ENCODE data around the gene TRAPPC8.
A peak's percentile ranks its signal among the peaks of the same experiment; 100 is the strongest.
"Not testable (repeated sequence)": the region's sequence is repeated elsewhere in the genome, so short reads cannot be mapped to it uniquely, and the experiment has no call there.

Gene TRAPPC8

DNA sequence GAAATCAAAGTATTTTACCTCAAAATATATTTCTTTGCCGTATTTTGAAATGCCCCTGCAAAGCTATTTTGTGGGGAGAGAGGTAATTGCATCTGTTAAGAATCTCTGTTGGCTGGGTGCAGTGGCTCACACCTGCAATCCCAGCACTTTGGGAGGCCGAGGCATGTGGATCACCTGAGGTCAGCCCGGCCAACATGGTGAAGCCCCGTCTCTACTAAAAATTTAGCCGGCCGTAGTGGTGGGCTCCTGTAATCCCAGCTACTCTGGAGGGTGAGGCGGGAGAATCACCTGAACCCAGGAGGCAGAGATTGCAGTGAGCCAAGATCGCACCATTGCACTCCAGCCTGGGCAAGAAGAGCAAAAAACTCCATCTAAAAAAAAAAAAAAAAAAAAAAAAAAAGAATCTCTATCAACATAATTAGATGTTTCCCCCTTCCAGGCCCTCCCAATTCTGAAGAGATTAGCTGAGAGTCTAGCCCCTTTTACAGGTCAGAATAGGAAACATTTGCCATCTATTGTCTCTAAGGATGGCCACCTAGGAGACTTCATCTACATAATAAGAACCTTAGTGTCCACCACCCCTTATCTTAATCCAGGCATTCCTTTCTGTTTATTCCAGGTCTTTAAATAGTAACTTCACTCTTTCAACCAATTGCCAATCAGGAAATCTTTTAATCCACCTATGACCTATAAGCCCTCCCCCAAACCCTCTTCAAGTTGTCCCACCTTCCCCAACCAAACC lies 3.5 kb upstream of the TRAPPC8 start:
- no peak for DNase-seq (ENCODE audit: low read depth in 2 of 3, low spot score in 2 of 3)

DNA sequence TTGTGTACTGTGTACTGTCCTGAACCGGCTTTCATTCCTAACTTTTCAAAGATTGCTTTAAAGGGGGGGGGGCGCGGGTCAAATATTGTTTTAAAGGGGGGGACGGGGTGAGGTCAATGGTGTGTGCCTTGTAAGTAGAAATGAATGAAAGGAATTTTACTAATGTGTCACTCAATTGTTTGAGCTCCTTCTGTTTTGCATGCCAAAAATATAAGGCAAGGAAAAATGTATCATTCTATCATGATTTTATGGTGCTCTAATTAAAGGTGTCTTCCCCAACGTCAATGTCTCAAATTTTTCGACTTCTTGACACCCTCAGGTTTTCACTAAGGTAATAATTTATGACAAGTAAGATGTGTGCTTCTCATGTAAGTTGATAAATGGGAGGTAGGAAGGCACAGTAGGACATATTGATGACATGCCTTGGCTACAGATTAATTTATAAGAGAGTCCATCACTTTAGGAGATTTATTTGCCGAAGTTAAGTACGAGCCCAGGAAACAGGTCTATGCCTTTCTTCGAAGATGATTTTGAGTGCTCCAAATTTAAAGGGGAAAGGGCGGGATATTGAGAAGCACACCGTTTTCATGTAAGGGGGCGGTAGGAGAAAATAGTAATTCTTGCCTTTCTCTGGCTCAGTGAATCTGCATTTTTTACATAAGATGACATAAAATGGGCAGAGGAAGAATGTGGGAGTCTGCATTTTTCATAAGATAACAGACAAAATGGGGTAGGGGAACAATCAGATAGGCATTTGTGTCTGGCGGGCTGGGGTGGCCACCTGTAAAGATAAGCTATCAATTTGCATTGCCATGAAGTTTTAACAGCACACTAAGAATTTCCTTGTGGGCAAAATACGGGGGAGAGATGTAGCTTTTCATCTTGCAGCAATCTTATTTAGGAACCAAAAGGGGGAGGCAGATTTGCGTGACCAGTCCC lies 1.2 kb upstream of the TRAPPC8 start:
- no peak for DNase-seq (ENCODE audit: low read depth in 2 of 3, low spot score in 2 of 3)

DNA sequence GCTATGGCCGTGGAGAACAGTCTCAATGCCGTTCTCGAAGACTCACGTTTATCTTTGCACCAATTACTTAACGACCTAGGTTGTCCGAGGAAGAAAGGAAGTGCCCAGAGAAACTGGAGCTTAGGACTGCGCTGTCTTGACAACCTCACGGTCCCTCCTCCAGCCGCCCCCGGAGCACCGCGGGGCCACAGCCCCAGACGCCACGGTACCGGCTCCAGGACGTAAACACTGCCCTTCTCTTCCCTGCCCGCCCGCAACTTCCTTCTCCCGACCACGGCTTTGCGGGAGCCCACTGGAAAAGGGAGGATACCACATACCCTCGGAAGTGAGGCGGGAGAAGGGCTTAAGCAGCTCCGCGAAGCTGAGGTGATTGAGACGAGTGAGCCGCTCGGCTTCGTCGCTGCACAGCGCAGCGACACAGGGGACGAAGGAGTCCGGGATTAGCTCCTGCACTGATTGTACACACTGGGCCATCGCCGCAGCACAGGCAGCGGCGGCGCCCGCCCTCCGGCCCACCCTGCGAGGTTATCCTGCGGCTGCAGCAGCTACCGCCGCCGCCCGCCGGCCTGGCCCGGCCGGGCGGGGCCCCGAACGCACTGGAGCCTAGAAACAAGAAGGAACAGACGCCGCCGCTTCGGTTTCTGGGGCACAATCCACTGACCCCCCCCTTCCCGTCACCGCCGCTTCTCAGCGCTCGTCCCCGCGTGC lies 483 bp downstream of the TRAPPC8 start:
- DNase-seq (ENCODE audit: low read depth in 2 of 3, low spot score in 2 of 3): peak in 2 of 3 experiments; percentile 11 to 17

DNA sequence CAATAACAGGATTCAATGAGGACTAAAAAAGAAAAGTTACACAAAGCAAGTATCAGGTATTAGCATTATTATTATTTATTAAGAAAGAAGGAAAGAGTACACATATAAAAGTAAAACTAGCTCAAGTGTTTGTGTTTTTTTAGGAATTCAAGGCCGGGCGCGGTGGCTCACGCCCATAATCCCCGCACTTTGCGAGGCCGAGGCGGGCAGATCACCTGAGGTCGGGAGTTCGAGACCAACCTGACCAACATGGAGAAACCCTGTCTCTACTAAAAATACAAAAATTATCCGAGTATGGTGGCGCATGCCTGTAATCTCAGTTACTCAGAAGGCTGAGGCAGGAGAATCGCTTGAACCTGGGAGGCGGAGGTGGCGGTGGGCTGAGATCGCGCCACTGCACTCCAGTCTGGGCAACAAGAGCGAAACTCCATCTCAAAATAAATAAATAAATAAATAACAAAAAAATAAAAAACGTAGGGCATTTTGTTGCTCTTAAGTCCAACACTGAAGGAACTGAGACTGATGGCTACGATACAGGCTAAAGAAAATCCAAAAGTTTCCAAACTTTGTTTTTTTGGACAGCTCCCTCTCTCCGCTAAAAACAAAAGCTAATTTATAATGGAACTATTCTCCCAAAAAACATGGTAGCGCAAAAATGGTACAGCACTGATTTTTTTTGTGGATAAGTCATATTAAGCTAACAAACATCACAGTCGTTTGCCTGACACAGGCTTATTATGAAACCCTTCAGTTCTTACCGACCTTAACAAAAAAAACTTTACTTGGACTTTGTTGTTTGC lies 1.7 kb downstream of the TRAPPC8 start:
- no peak for DNase-seq (ENCODE audit: low read depth in 2 of 3, low spot score in 2 of 3)

DNA sequence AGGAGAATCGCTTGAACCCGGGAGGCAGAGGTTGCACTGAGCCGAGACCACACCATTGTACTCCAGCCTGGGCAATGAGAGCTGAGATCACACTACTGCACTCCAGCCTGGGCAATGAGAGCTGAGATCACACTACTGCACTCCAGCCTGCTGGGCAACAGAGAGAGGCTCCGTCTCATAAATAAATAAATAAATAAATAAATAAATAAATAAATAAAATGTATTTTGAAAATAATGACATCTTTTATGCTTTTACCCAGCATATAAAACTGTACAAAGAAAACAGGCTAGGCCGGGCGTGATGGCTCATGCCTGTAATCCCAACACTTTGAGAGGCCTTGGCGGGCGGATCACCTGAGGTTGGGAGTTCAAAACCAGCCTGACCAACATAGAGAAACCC lies 8.2 kb downstream of the TRAPPC8 start:
- DNase-seq (ENCODE audit: low read depth in 2 of 3, low spot score in 2 of 3): not testable (repeated sequence)

DNA sequence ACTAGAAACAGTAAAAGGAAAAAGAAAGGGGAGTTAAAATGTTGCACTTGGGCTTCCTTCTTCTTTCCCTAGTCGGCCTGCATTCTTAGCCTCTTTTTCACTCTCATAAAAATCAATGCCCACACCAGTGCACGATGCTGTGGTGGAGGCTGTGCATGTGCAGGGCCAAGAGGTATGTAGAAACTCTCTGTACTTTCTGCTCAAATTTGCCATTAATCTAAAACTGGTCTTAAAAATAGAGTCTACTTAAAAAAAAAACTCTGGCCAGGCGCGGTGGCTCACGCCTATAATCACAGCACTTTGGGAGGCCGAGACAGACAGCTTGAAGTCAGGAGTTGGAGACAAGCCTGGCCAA lies 11.1 kb downstream of the TRAPPC8 start:
- no peak for DNase-seq (ENCODE audit: low read depth in 2 of 3, low spot score in 2 of 3)

DNA sequence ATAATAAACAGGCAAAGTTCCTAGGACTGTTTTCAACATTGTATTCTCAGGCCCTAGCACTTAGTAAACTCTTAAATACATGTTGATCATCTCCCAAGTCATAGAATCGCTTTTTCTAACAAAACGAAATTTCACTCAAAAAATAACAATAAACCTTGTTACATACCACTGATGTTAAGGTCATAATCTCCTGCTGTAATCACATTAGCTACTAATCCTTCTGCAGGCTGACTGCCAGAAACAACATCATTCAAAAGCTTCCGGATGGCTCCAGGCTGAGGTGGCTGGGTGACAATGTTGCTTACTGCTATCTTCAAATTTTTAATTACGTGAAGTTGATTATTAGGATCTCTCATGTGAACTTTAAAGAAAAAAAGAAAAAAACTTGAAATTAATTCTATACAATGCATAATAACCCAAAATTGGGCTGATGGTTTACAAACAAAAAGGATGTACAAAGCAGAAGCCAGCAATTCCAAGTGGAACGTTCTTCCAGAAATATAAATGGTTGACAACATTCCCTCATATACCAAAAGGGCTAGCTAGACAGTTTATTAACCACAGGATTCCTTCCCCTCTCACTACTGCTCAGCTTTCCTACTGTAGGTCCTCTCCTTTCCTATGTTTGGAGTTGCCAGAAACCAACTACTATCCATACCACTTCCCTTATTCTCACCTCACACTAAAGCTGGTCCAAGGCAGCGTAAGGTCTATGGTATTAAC lies 11.6 kb downstream of the TRAPPC8 start:
- no peak for DNase-seq (ENCODE audit: low read depth in 2 of 3, low spot score in 2 of 3)

DNA sequence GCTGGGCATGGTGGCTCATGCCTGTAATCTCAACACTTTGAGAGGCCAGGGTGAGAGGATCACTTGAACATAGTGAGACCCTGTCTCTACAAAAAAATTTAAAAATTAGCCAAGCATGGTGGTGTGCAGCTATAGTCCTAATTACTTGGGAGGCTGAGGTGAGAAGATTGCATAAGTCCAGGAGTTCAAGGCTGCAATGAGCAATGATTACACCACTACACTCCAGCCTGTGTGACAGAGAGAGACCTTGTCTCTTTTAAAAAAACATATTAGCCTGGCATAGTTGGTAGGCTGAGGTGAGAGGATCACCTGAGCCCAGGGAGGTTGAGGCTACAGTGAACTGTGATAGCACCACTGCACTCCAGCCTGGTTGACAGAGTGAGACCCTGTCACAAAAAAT lies 13.7 kb downstream of the TRAPPC8 start:
- no peak for DNase-seq (ENCODE audit: low read depth in 2 of 3, low spot score in 2 of 3)

DNA sequence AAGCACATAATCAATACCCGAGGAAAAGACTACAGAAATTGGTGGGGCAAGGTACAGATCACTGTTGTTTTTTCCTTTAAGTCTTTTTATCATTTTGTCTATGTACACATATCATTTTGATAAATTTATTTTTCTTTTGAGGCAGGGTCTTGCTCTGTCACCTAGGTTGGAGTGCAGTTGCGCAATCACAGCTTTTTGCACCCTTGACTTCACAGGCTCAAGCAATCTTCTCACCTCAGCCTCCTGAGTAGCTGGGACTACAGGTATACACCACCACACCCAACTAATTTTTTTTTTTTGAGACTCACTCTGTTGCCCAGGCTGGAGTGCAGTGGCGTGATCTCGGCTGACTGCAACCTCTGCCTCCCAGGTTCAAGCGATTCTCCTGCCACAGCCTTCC lies 15.9 kb downstream of the TRAPPC8 start:
- DNase-seq (ENCODE audit: low read depth in 2 of 3, low spot score in 2 of 3): not testable (repeated sequence)

DNA sequence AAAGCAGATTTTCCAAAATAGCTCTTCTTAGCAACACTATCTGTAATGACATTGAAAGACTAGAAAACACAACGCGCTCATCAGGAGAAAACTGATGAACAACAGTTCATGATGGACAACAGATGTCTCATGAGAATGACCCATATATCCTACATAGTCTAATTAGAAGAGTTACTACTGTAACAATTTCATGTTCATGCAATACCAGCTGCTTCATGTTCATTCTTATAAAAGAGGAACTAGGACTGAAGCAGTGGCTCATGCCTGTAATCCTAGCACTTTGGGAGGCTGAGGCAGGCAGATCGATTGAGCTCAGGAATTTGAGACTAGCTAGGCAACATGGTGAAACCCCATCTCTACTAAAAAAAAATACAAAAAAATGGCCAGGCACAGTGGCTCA lies 22.7 kb downstream of the TRAPPC8 start:
- no peak for DNase-seq (ENCODE audit: low read depth in 2 of 3, low spot score in 2 of 3)

DNA sequence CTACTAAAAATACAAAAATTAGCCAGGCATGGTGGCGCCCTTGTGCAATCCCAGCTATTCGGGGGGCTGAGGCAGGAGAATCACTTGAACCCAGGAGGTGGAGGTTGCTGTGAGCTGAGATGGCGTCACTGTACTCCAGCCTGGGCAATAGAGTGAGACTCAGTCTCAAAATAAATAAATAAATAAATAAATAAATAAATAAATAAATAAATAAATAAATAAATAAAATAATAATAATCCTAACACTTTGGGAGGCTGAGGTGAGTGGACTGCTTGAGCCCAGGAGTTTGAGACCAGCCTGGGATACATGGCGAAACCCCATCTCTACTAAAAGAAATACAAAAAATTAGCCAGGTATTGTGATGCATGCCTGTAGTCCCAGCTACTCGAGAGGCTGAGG lies 23.6 kb downstream of the TRAPPC8 start:
- not testable (repeated sequence) for DNase-seq (ENCODE audit: low read depth in 2 of 3, low spot score in 2 of 3)

DNA sequence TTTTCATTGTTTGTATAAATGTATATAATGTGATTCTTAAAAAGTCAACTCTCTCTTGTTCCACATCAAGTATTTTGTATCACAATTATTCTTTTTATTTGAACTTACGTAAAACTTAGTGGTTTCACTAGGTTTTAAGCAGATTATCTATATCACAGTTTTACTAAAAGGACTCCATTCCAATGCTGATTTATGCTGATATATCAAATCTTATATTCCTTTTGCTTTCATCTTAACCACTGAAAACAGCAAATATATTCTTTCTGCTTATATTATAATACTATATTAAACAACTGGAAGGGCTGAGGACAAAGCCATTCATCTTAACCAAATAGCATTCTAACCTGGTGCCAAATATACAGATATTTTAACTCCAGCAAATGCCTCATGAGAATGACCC lies 24.2 kb downstream of the TRAPPC8 start:
- no peak for DNase-seq (ENCODE audit: low read depth in 2 of 3, low spot score in 2 of 3)

DNA sequence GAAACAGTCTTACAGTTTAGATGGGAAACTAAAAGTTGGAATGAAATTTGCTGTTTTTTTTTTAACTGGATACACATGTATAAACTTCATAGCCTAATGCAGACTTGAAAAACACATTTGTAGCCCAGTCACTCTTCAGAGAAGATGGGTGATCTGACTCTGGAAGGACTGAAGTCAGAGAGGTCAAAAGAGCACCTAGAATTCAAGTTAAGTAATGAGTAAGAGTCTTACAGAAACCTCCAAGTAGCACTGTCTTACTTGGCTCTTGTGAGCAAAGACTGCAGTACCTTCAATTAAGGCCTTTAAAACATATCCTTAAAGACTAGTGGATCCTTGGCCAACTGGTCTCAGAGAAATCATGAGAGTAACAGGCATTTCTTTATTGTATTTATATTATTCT lies 41.9 kb downstream of the TRAPPC8 start:
- DNase-seq (ENCODE audit: low read depth in 2 of 3, low spot score in 2 of 3): no peak

DNA sequence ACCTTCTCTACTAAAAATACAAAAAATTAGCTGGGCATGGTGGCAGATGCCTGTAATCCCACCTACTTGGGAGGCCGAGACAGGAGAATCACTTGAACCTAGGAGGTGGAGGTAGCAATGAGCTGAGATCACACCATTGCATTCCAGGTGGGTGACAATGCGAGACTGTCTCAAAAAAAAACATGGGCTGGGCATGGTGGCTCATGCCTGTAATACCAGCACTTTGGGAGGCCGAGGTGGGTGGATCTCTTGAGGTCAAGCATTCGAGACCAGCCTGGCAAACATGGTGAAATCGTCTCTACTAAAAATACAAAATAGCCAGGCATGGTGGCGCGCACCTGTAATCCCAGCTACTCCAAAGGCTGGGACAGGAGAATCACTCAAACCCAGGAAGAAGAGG lies 43.2 kb downstream of the TRAPPC8 start:
- not testable (repeated sequence) for DNase-seq (ENCODE audit: low read depth in 2 of 3, low spot score in 2 of 3)

DNA sequence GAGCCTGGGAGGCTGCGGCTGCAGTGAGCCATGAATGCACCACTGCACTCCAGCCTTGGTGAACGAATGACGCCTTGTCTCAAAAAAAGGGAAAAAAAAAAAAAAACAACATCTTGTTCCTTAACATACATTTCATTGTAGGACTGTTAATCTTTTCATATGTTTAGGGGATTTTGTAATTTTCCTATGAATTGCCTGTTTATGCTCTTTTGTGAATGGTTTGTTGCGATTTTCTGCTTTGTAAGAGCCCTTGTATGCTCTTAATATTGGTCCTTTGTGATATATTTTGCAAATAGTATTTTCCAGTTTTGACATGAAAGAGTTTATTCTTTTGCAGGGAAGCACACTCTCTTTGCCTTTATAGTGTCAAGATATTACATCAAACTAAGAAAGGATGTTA lies 50.0 kb downstream of the TRAPPC8 start:
- DNase-seq (ENCODE audit: low read depth in 2 of 3, low spot score in 2 of 3): no peak

DNA sequence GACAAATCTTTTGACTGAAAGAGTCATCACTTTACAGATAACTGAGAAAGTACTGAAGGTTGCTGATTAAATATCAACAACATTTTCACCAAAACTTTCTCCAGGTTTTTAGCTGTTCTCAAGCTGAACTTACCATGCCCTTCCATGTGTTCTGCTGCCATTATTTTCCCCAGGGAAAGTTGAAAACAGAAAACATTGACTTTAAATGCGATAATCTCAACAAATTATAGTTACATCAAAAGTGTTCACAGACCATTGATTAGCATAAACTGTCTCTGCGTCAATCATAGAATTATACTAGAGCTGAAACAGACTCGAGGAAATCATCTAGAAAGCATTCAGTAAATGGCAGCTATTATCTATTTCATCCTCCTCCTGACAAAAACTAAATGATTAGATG lies 51.4 kb downstream of the TRAPPC8 start:
- no peak for DNase-seq (ENCODE audit: low read depth in 2 of 3, low spot score in 2 of 3)

DNA sequence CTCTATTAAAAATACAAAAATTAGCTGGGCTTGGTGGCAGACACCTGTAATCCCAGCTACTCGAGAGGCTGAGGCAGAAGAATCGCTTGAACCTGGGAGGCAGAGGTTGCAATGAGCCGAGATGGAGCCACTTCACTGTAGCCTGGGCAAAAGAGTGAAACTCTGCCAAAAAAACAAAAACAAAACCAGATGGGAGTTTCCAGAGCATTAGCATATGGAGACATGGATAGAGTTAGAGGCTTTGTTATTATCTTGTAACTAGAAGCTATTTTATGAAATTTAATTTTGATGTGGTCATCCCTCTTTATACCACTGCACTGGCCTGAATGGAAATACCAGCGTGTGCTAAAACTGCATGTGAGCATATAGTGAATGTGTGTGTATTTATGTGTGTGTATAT lies 58.9 kb downstream of the TRAPPC8 start:
- DNase-seq (ENCODE audit: low read depth in 2 of 3, low spot score in 2 of 3): no peak

DNA sequence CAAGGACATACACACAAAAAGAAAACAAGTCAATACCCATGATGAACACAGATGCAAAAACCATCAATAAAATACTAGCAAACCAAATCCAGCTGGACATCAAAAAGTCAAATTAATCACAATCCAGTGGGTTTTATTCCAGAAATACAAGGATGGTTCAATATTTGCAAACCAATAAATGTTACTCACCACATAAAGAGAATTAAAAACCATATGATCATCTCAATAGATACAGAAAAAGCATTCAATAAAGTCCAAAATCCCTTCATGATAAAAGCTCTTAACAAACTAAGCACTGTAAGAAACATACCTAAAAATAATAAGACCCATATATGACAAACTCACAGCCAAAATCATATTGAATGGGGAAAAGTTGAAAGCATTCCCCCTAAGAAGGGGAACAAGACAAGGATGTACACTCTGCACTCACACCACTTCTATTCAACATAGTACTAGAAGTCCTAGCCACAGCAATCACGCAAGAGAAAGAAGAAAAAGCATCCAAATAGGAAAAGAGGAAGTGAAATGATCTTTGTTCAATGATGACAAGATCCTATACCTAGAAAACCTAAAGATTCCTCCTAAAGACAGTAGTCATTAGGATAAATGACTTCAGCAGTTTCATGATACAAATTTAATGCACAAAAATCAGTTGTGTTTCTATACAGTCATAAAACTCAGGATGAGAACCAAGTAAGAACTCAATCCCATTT lies 62.6 kb downstream of the TRAPPC8 start:
- no peak for DNase-seq (ENCODE audit: low read depth in 2 of 3, low spot score in 2 of 3)

DNA sequence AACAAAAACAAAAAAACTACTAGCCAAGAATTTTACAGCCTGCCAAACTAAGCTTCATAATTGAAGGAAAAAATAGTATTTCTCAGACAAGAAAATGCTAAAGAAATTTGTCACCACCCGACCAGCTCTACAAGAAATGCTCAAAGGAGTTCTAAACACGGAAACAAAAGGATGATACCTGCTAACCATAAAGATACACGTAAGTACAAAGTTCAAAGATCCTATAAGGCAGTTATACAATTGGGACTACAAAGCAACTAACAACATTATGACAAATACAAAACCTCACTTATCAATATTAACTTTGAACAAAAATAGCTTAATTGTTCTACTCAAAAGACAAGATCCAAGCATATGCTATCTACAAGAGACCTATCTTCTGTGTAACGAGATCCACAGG lies 64.6 kb downstream of the TRAPPC8 start:
- no peak for DNase-seq (ENCODE audit: low read depth in 2 of 3, low spot score in 2 of 3)

DNA sequence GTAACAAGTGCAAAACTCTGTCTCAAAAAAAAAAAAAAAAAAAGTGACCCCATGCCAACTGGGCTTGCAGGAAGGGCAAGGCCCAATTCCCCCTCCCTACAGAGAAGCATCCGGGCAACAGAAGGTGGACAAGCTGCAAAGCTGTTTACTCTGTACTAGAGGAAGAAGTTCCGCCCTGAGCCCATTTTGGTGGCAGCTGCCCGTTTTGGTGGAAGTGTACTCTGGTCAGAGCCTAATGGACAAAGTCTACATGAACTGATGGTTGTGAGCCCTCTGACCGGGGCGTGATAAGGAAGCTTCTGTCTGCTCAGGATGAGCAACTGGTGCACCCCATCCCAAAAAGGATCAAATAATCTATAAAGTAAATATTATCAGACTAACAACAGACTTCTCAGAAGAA lies 65.0 kb downstream of the TRAPPC8 start:
- DNase-seq (ENCODE audit: low read depth in 2 of 3, low spot score in 2 of 3): no peak

Measured in activated CD8-positive, alpha-beta memory T cell treated with anti-CD3 and anti-CD28 coated beads for 48 hours (primary cell).